Mesendoderm (in vitro differentiated cells): Measurements from ENCODE around the gene HIP1.
"Not testable (repeated sequence)": the region's sequence is repeated elsewhere in the genome, so short reads cannot be mapped to it uniquely, and the experiment has no call there.

ENCODE experiments used
- DNase-seq: peaks from one replicate; pipeline ENCODE4 v3.0.0; 2013
- H2AK5ac ChIP-seq: 2 replicates; pipeline ENCODE4 v1.6.1; 2013; ENCODE audit warnings: low read length, inconsistent platforms
- H2BK120ac ChIP-seq: 2 replicates; pipeline ENCODE4 v1.6.1; 2013; ENCODE audit warnings: low read depth, mild to moderate bottlenecking, low read length, moderate library complexity, mixed read lengths
- H2BK15ac ChIP-seq: replicated peaks from 2 replicates; pipeline ENCODE4 v1.6.1; 2013; ENCODE audit warnings: low read depth, mild to moderate bottlenecking, moderate library complexity
- H2BK5ac ChIP-seq: 2 replicates; pipeline ENCODE4 v1.6.1; 2013; ENCODE audit warnings: low read length, inconsistent platforms
- H3K18ac ChIP-seq: 2 replicates; pipeline ENCODE4 v1.6.1; 2013; ENCODE audit warnings: mild to moderate bottlenecking, low read length, mixed read lengths
- H3K23ac ChIP-seq: one replicate; pipeline ENCODE4 v1.6.1; 2013; ENCODE audit warnings: low read length
- H3K27ac ChIP-seq: 2 replicates; pipeline ENCODE4 v1.5.1; 2013; ENCODE audit warnings: low read depth, mild to moderate bottlenecking, inconsistent platforms, low read length, moderate library complexity
- H3K27me3 ChIP-seq: 2 replicates; pipeline ENCODE4 v1.6.1; 2013; ENCODE audit warnings: low read length, control low read depth, mild to moderate bottlenecking, inconsistent platforms; ENCODE audit not compliant: insufficient read depth, poor library complexity
- H3K36me3 ChIP-seq: 2 replicates; pipeline ENCODE4 v1.6.1; 2013; ENCODE audit warnings: low read length, inconsistent platforms; ENCODE audit not compliant: control insufficient read depth, insufficient read depth
- H3K4ac ChIP-seq: one replicate; pipeline ENCODE4 v1.6.1; 2013; ENCODE audit warnings: low read depth, mild to moderate bottlenecking, low read length, moderate library complexity
- H3K4me1 ChIP-seq: 2 replicates; pipeline ENCODE4 v1.6.1; 2013; ENCODE audit warnings: low read depth, low read length, inconsistent platforms; ENCODE audit not compliant: control insufficient read depth
- H3K4me2 ChIP-seq: 2 replicates; pipeline ENCODE4 v1.6.1; 2013; ENCODE audit warnings: low read length
- H3K4me3 ChIP-seq: 2 replicates; pipeline ENCODE4 v1.5.1; 2013; ENCODE audit warnings: mild to moderate bottlenecking, low read length
- H3K56ac ChIP-seq: one replicate; pipeline ENCODE4 v1.6.1; 2013; ENCODE audit warnings: low read length
- H3K79me1 ChIP-seq: 2 replicates; pipeline ENCODE4 v1.6.1; 2013; ENCODE audit warnings: low read length, inconsistent platforms
- H3K79me2 ChIP-seq: 2 replicates; pipeline ENCODE4 v1.6.1; 2013; ENCODE audit warnings: mild to moderate bottlenecking, low read length; ENCODE audit not compliant: control insufficient read depth, insufficient read depth
- H3K9ac ChIP-seq: 2 replicates; pipeline ENCODE4 v1.6.1; 2013; ENCODE audit warnings: low read length, inconsistent platforms
- H4K5ac ChIP-seq: one replicate; pipeline ENCODE4 v1.6.1; 2013; ENCODE audit warnings: low read length
- H4K8ac ChIP-seq: one replicate; pipeline ENCODE4 v1.6.1; 2013; ENCODE audit warnings: low read depth, mild to moderate bottlenecking, control low read depth, low read length, moderate library complexity
- WGBS: extraction: QIAGEN DNeasy Blood & Tissue Kit; methylation state at CpG from one replicate; pipeline ENCODE4 v1.1.7; 2013; ENCODE audit warnings: low lambda C conversion rate, missing lambda C conversion rate; ENCODE audit not compliant: insufficient coverage; ENCODE audit errors: extremely low coverage; 5-methylcytosine and 5-hydroxymethylcytosine counted together

The HIP1 gene

GRCh38 chr7:75694638-75695399 is 43.9 kb downstream of the HIP1 start:
- H3K4me2 ChIP-seq, result no peak overlapping the region
- no peak overlapping the region for H4K8ac ChIP-seq
- no peak overlapping the region for H2BK15ac ChIP-seq
- no peaks in the 10 kb centered on the region for H3K36me3 ChIP-seq
- no peak overlapping the region for H3K56ac ChIP-seq
- no peaks in the 10 kb centered on the region for H3K27me3 ChIP-seq
- WGBS, result no CpG with 5 or more reads among the region's 6 CpGs
- H2BK5ac ChIP-seq, result no peak overlapping the region
- no peak overlapping the region for H3K27ac ChIP-seq
- no peak overlapping the region for H2BK120ac ChIP-seq
- H3K18ac ChIP-seq, result no peak overlapping the region
- no peak overlapping the region for H2AK5ac ChIP-seq
- no peak overlapping the region for H4K5ac ChIP-seq
- no peaks in the 10 kb centered on the region for H3K4me1 ChIP-seq
- no peaks in the 10 kb centered on the region for H3K79me1 ChIP-seq
- no peak for DNase-seq
- no peak overlapping the region for H3K4ac ChIP-seq
- no peak overlapping the region for H3K9ac ChIP-seq
- H3K23ac ChIP-seq, result no peak overlapping the region
- no peak overlapping the region for H3K4me3 ChIP-seq
- H3K79me2 ChIP-seq, result no peaks in the 10 kb centered on the region

DNA sequence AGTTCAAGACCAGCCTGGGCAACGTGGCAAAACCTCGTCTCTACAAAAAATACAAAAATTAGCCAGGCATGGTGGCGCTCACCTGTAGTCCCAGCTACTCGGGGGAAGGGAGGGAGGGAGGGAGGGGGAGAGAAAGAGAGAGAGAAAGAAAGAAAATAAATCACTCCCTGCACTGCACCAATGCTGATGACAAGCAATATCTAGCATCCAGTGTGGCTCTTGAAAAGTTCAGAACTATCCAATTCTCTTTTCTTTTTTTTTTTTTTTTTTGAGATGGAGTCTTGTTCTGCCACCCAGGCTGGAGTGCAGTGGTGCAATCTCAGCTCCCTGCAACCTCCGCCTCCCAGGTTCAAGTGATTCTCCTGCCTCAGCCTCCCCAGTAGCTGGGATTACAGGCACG is 45.1 kb downstream of the HIP1 start:
- H3K4me3 ChIP-seq, H3K56ac ChIP-seq, H2BK5ac ChIP-seq, H2AK5ac ChIP-seq, H3K4ac ChIP-seq, H4K8ac ChIP-seq, H4K5ac ChIP-seq, H2BK120ac ChIP-seq, H3K36me3 ChIP-seq, H3K27me3 ChIP-seq, H3K9ac ChIP-seq, H3K4me2 ChIP-seq, H3K18ac ChIP-seq, H3K4me1 ChIP-seq, H3K79me1 ChIP-seq, DNase-seq, H3K27ac ChIP-seq, H3K23ac ChIP-seq, H3K79me2 ChIP-seq, H2BK15ac ChIP-seq: not testable (repeated sequence)
- no CpG with 5 or more reads among the region's 6 CpGs for WGBS

DNA sequence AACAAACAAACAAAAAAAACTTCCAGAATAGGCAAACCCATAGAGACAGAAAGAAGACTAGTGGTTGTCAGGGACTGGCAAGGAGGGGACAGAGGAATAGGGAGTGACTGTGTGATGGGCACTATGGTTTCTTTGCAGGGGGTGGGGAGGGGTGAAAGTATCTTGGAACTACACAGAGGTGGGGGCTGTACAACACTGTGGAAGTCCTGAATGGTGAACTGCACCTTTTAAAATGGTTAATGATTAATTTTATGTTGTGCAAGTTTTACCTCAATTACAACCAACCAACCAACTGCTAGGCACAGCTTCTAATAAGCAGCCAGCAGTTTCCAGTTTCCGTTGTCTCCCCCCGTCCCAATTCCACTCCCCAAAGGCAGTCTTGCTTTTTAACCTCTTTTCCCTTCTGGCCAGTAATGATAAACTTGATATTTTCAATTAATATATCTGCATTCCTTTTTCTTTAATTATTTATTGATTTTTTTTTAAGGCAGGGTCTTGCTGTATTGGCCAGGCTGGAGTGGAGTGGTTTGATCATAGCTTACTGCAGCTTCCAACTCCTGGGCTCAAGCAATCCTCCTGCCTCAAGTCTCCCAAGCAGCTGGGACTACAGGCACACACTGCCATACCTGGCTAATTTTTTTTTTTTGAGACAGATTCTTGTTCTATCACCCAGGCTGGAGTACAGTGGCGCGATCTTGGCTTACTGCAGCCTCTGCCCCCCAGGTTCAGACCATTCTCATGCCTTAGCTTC is 46.8 kb downstream of the HIP1 start:
- Histone ChIP-seq H2AK5ac (no peak overlapping the region), H3K4me1 (no peaks in the 10 kb centered on the region), H4K8ac (no peak overlapping the region), H2BK120ac (no peak overlapping the region), H3K9ac (no peak overlapping the region), H3K4me2 (no peak overlapping the region), H2BK5ac (no peak overlapping the region), H3K79me1 (no peaks in the 10 kb centered on the region), H3K56ac (no peak overlapping the region), H3K36me3 (no peaks in the 10 kb centered on the region), H3K4me3 (no peak overlapping the region), H3K4ac (no peak overlapping the region), H3K18ac (no peak overlapping the region), H4K5ac (no peak overlapping the region), H3K79me2 (no peaks in the 10 kb centered on the region), H2BK15ac (no peak overlapping the region), H3K27me3 (no peaks in the 10 kb centered on the region), H3K23ac (no peak overlapping the region), H3K27ac (no peak overlapping the region)
- WGBS, result no CpG with 5 or more reads among the region's 4 CpGs
- no peak for DNase-seq

DNA sequence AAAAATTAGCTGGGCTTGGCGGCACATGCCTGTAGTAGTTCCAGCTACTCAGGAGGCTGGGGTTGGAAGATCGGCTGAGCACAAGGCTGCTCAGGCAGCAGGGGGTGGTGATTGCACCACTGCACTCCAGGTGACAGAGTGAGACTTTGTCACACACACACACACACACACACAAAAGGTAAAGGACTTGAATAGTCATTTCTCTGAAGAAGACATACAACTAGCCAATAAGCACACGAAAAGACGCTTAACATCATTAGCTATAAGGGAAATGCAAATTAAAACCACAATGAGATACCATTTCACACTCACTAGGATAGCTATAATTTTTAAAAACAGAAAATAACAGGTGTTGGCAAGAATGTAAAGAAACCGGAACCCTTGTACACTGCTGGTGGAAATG is 48.6 kb downstream of the HIP1 start:
- Histone ChIP-seq H3K4me3 (no peak overlapping the region), H3K27me3 (no peaks in the 10 kb centered on the region), H3K18ac (no peak overlapping the region), H4K5ac (no peak overlapping the region), H3K9ac (no peak overlapping the region), H3K4me1 (no peaks in the 10 kb centered on the region), H3K79me1 (no peaks in the 10 kb centered on the region), H4K8ac (no peak overlapping the region), H3K23ac (no peak overlapping the region), H3K4ac (no peak overlapping the region), H2BK120ac (no peak overlapping the region), H3K79me2 (no peaks in the 10 kb centered on the region), H3K4me2 (no peak overlapping the region), H3K56ac (no peak overlapping the region), H3K27ac (no peak overlapping the region), H2BK5ac (no peak overlapping the region), H2BK15ac (no peak overlapping the region), H2AK5ac (no peak overlapping the region), H3K36me3 (no peaks in the 10 kb centered on the region)
- WGBS, result no CpG with 5 or more reads among the region's 5 CpGs
- DNase-seq, result no peak

DNA sequence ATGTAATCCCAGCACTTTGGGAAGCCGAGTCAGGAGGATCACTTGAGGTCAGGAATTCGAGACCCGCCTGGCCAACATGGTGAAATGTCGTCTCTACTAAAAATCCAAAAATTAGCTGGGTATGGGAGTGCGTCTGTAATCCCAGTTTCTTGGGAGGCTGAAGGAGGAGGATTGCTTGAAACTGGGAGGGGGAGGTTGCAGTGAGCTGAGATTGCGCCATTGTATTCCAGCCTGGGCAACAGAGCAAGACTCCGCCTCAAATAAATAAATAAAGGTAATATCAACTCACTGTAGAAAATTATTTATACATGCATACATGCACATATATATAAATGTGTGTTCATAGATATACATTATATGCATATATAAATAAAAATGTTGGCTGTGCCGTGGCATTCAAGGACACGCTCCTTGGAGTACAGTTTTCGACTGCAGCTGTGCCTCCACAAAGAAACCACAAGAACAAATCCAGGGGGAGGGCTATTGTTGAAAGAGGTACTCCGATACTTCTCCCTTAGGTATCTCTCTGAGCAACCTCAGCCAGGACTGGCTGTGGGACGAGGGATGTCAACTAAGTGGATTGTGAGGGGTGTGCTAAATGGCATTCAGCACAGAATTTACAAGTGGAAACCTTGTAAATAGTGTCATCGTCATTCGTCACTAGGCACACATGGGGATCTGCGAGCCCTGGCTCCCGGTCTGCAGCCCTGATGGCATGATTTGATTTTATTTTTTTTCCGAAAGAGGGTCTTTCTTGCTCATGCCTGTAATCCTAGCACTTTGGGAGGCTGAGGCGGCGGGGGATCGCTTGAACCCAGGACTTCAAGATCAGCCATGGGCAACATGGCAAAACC is 49.3 kb downstream of the HIP1 start:
- Histone ChIP-seq H2BK5ac (no peak overlapping the region), H3K79me2 (no peaks in the 10 kb centered on the region), H3K27ac (no peak overlapping the region), H3K56ac (no peak overlapping the region), H2BK120ac (no peak overlapping the region), H3K4me2 (no peak overlapping the region), H3K4ac (no peak overlapping the region), H4K5ac (no peak overlapping the region), H3K4me3 (no peak overlapping the region), H3K36me3 (no peaks in the 10 kb centered on the region), H2AK5ac (no peak overlapping the region), H3K27me3 (no peaks in the 10 kb centered on the region), H3K23ac (no peak overlapping the region), H3K79me1 (no peaks in the 10 kb centered on the region), H3K9ac (no peak overlapping the region), H3K18ac (no peak overlapping the region), H3K4me1 (no peaks in the 10 kb centered on the region), H4K8ac (no peak overlapping the region), H2BK15ac (no peak overlapping the region)
- DNase-seq, result peak; percentile 6
- no CpG with 5 or more reads among the region's 20 CpGs for WGBS
